Neural cell (in vitro differentiated cells): ENCODE measurements around the gene PYGL. TPM values are rescaled to one million over a fixed set of nuclear protein-coding genes. Genes with fewer than 3 reads are reported as not detected.
"Not testable (repeated sequence)": the region's sequence is repeated elsewhere in the genome, so short reads cannot be mapped to it uniquely, and the experiment has no call there.

ENCODE experiments used
- H2AFZ ChIP-seq: fragments of 200-600, 300-800 bp; sonication (generic), shearing (Covaris generic); 2 replicates; pipeline ENCODE4 v1.6.0; 2014; ENCODE audit warnings: low read depth, mild to moderate bottlenecking, antibody characterized with exemption, low read length, moderate library complexity
- H3F3A ChIP-seq: fragments of 200-600 bp; shearing (Covaris generic); 2 replicates; pipeline ENCODE4 v1.6.1; 2016; ENCODE audit warnings: mild to moderate bottlenecking, moderate library complexity, mixed read lengths, antibody characterized with exemption, low read length; ENCODE audit not compliant: insufficient read depth, poor library complexity, severe bottlenecking
- H3K27ac ChIP-seq: fragments of 200-600, 300-800 bp; sonication (generic), shearing (Covaris generic); 2 replicates; pipeline ENCODE4 v1.5.1; 2014; ENCODE audit warnings: mild to moderate bottlenecking, low read length, moderate library complexity
- H3K27me3 ChIP-seq: fragments of 300-800, 200-600 bp; sonication (generic), shearing (Covaris generic); 2 replicates; pipeline ENCODE4 v1.6.0; 2014; ENCODE audit warnings: mild to moderate bottlenecking, low read depth, low read length, moderate library complexity; ENCODE audit not compliant: insufficient read depth
- H3K36me3 ChIP-seq: fragments of 300-800, 200-600 bp; sonication (generic), shearing (Covaris generic); 2 replicates; pipeline ENCODE4 v1.5.1; 2014; ENCODE audit warnings: mild to moderate bottlenecking, antibody characterized with exemption, low read length, moderate library complexity; ENCODE audit not compliant: insufficient read depth
- H3K4me2 ChIP-seq: fragments of 300-800, 200-600 bp; sonication (generic), shearing (Covaris generic); 2 replicates; pipeline ENCODE4 v1.6.0; 2014; ENCODE audit warnings: mild to moderate bottlenecking, low read length
- H3K4me3 ChIP-seq: fragments of 300-800, 200-600 bp; sonication (generic), shearing (Covaris generic); 2 replicates; pipeline ENCODE4 v1.5.1; 2014; ENCODE audit warnings: mild to moderate bottlenecking, low read length, moderate library complexity
- H3K79me2 ChIP-seq: fragments of 200-600 bp; shearing (Covaris generic); replicated peaks from 2 replicates; pipeline ENCODE4 v1.6.0; 2014; ENCODE audit warnings: mild to moderate bottlenecking, low read length, moderate library complexity; ENCODE audit not compliant: insufficient read depth
- H3K9ac ChIP-seq: fragments of 300-800, 200-600 bp; sonication (generic), shearing (Covaris generic); 2 replicates; pipeline ENCODE4 v1.6.1; 2016; ENCODE audit warnings: mild to moderate bottlenecking, low read length, mixed read lengths
- H3K9me2 ChIP-seq: fragments of 200-600 bp; shearing (Covaris generic); 2 replicates; pipeline ENCODE4 v1.6.1; 2016; ENCODE audit warnings: mild to moderate bottlenecking, low read length, mixed read lengths; ENCODE audit not compliant: insufficient read depth
- H3K9me3 ChIP-seq: fragments of 200-600, 300-800 bp; sonication (generic), shearing (Covaris generic); 2 replicates; pipeline ENCODE4 v1.6.1; 2016; ENCODE audit warnings: mild to moderate bottlenecking, mixed run types, low read length, moderate library complexity, mixed read lengths
- H4K20me1 ChIP-seq: fragments of 200-600 bp; shearing (Covaris generic); 2 replicates; pipeline ENCODE4 v1.6.1; 2016; ENCODE audit warnings: mild to moderate bottlenecking, mixed run types; ENCODE audit not compliant: insufficient read depth
- EP300 ChIP-seq: fragments of 450-650 bp; conservative IDR thresholded peaks from 2 replicates; pipeline ENCODE4 v1.6.1; 2014; ENCODE audit warnings: antibody characterized with exemption, mild to moderate bottlenecking, moderate library complexity; ENCODE audit not compliant: poor library complexity, severe bottlenecking
- EZH2 ChIP-seq: fragments of 200-600, 300-800 bp; shearing (Covaris generic), sonication (generic); IDR thresholded peaks from 2 replicates; pipeline ENCODE4 v1.6.1; 2014; ENCODE audit warnings: antibody characterized with exemption, low read length, borderline replicate concordance, mild to moderate bottlenecking; ENCODE audit not compliant: insufficient read depth, poor library complexity, severe bottlenecking
- MXI1 ChIP-seq: fragments of 450-650 bp; conservative IDR thresholded peaks from 2 replicates; pipeline ENCODE4 v1.6.1; 2014; ENCODE audit warnings: antibody characterized with exemption, mild to moderate bottlenecking; ENCODE audit not compliant: poor library complexity, severe bottlenecking
- POLR2AphosphoS5 ChIP-seq: IDR thresholded peaks from 2 replicates; pipeline ENCODE4 v1.6.1; 2012
- RAD21 ChIP-seq: fragments of 450-650 bp; conservative IDR thresholded peaks from 2 replicates; pipeline ENCODE4 v1.6.1; 2014; ENCODE audit warnings: antibody characterized with exemption, mild to moderate bottlenecking, moderate library complexity
- TAF1 ChIP-seq: IDR thresholded peaks from 2 replicates; pipeline ENCODE4 v1.6.1; 2012; ENCODE audit warnings: low read depth
- polyA plus RNA-seq: library from polyadenylated mRNA; depleted of rRNA; stranded (reverse); fragments of >200 nt; gene quantifications from 2 replicates; pipeline ENCODE4 v1.2.3, GENCODE V29; 2014
- TF ChIP-seq, protein P1 (sequence below): IDR thresholded peaks from 2 replicates; pipeline ENCODE4 v1.6.1; 2012; ENCODE audit warnings: borderline replicate concordance
- TF ChIP-seq, protein P2 (sequence below): fragments of 450-650 bp; IDR thresholded peaks from 2 replicates; pipeline ENCODE4 v1.5.1; 2014; ENCODE audit warnings: antibody characterized with exemption, mild to moderate bottlenecking, moderate library complexity; ENCODE audit not compliant: poor library complexity, severe bottlenecking

Gene PYGL
- polyA plus RNA-seq, 1 donor from 2014 or later: not detected

DNA sequence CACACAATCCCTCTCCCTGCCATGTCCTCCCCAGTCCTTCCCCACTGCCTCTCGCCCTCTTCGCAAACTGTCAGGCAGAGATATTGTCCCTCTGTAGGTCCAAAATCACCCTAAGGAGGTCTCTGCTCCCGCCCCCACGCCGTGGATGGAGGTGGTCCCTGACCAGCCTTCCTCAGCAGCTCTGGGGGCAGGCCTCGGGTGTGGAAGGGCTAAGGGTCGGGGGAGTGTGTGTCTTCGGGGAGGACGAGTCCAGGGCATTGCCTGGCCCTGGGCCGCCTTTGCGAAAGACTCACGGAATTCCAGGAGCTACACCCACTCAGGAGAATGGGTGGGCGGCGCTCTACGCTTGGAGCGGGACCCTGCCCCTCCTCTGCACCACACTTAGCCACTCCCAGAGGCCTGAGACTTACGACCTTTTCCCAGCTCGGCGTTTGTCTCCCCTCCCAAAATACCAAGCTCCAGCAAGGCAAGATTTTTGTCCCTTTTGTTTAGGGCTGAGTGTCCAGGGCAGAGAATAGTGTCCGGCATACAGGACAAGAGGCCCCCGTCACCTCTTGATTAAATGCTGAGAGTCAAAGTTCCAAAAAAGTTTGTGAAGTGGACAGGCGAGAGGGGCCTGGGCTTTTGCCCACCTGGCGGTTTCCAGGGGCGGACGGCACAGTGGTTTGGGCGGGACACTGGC, 881 bp downstream of the PYGL start:
- Histone ChIP-seq H3K9me2 (no peaks in the 10 kb centered on the region), H3K9me3 (no peaks in the 10 kb centered on the region), H3K27ac (no peak overlapping the region), H3K9ac (no peak overlapping the region), H2AFZ (no peak overlapping the region), H3K4me2 (no peak overlapping the region), H4K20me1 (no peaks in the 10 kb centered on the region), H3K36me3 (no peaks in the 10 kb centered on the region), H3F3A (no peaks in the 10 kb centered on the region), H3K4me3 (peak overlapping the region; percentile 78), H3K27me3 (peaks cover 28% of the 10 kb centered on the region), H3K79me2 (no peaks in the 10 kb centered on the region)
- TF ChIP-seq RAD21 (no peak), MXI1 (no peak), EP300 (no peak), EZH2 (no peak), POLR2AphosphoS5 (no peak), TAF1 (no peak)
- TF ChIP-seq, protein P1, sequence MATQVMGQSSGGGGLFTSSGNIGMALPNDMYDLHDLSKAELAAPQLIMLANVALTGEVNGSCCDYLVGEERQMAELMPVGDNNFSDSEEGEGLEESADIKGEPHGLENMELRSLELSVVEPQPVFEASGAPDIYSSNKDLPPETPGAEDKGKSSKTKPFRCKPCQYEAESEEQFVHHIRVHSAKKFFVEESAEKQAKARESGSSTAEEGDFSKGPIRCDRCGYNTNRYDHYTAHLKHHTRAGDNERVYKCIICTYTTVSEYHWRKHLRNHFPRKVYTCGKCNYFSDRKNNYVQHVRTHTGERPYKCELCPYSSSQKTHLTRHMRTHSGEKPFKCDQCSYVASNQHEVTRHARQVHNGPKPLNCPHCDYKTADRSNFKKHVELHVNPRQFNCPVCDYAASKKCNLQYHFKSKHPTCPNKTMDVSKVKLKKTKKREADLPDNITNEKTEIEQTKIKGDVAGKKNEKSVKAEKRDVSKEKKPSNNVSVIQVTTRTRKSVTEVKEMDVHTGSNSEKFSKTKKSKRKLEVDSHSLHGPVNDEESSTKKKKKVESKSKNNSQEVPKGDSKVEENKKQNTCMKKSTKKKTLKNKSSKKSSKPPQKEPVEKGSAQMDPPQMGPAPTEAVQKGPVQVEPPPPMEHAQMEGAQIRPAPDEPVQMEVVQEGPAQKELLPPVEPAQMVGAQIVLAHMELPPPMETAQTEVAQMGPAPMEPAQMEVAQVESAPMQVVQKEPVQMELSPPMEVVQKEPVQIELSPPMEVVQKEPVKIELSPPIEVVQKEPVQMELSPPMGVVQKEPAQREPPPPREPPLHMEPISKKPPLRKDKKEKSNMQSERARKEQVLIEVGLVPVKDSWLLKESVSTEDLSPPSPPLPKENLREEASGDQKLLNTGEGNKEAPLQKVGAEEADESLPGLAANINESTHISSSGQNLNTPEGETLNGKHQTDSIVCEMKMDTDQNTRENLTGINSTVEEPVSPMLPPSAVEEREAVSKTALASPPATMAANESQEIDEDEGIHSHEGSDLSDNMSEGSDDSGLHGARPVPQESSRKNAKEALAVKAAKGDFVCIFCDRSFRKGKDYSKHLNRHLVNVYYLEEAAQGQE: no peak
- TF ChIP-seq, protein P2, sequence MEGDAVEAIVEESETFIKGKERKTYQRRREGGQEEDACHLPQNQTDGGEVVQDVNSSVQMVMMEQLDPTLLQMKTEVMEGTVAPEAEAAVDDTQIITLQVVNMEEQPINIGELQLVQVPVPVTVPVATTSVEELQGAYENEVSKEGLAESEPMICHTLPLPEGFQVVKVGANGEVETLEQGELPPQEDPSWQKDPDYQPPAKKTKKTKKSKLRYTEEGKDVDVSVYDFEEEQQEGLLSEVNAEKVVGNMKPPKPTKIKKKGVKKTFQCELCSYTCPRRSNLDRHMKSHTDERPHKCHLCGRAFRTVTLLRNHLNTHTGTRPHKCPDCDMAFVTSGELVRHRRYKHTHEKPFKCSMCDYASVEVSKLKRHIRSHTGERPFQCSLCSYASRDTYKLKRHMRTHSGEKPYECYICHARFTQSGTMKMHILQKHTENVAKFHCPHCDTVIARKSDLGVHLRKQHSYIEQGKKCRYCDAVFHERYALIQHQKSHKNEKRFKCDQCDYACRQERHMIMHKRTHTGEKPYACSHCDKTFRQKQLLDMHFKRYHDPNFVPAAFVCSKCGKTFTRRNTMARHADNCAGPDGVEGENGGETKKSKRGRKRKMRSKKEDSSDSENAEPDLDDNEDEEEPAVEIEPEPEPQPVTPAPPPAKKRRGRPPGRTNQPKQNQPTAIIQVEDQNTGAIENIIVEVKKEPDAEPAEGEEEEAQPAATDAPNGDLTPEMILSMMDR: no peak

DNA sequence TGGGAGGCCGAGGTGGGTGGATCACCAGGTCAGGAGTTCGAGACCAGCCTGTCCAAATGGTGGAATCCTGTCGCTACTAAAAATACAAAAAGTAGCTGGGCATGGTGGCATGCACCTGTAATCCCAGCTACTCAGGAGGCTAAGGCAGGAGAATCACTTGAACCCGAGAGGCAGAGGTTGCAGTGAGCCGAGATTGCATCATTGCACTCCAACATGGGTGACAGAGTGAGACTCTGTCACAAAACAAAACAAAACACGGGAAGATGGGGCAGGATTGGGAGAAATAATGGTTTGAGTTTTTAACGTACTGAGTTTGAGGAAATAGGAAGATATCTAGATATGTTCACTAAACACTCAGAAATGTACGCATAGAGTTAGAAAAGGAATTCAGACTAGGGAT, 2.6 kb downstream of the PYGL start:
- not testable (repeated sequence) for H4K20me1 ChIP-seq, H3K9me3 ChIP-seq, H3K36me3 ChIP-seq, H3K4me2 ChIP-seq, H3K4me3 ChIP-seq, H3K9me2 ChIP-seq, H3F3A ChIP-seq, H3K27ac ChIP-seq, H3K79me2 ChIP-seq, H3K9ac ChIP-seq, H2AFZ ChIP-seq
- peaks cover 28% of the 10 kb centered on the region for H3K27me3 ChIP-seq

DNA sequence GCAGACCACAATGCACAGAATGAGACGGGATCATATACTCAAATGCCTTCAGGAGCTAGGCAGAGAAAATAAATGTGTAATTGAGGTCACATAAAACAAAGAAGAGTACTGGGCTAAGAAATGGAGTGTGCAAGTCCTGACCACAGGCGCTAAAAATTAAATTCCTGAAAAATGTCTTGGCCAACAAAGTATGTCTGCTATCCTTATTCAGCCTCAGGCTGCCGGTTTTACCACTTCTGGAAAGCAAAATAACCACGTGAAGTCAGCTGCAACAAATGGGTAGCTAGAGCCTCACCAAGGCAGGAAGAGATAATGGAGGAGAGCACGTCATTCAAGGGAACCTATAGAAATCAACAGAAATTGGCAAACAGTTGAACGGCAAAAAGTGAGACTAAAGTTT, 3.1 kb downstream of the PYGL start:
- Histone ChIP-seq H4K20me1 (no peaks in the 10 kb centered on the region), H3K79me2 (no peaks in the 10 kb centered on the region), H3K9ac (no peak overlapping the region), H3F3A (no peaks in the 10 kb centered on the region), H3K4me2 (no peak overlapping the region), H3K36me3 (no peaks in the 10 kb centered on the region), H3K4me3 (no peak overlapping the region), H3K27me3 (peaks cover 28% of the 10 kb centered on the region), H2AFZ (no peak overlapping the region), H3K9me3 (no peaks in the 10 kb centered on the region), H3K9me2 (no peaks in the 10 kb centered on the region), H3K27ac (no peak overlapping the region)
- no peak for TF ChIP-seq MXI1
- no peak for TF ChIP-seq RAD21
- no peak for TF ChIP-seq POLR2AphosphoS5
